ENCODE data around the gene SRBD1.

Gene SRBD1

GRCh38 chr2:45540942-45541341 is 70.1 kb downstream of the SRBD1 start:
- DNase-seq, result no peak

DNA sequence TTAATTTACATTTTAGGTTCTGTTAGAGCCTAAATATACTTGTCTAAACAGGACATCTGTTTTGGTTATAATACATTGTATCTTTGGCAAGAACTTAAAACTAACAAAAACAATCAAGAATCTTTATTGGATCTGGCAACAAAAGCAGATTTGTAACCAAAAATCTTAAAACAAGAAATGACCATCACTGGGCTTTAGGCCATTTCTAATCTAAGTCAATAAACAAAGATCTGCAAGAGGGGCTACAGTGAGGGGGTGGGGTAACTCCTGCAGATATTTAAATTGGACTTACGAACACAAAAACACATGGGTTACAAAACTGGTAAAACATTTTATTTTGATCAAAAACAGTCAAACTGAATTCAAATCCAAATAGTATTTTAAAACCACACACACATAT is 77.3 kb downstream of the SRBD1 start:
- no peak for DNase-seq

GRCh38 chr2:45532181-45532580 is 78.9 kb downstream of the SRBD1 start:
- no peak for DNase-seq

DNA sequence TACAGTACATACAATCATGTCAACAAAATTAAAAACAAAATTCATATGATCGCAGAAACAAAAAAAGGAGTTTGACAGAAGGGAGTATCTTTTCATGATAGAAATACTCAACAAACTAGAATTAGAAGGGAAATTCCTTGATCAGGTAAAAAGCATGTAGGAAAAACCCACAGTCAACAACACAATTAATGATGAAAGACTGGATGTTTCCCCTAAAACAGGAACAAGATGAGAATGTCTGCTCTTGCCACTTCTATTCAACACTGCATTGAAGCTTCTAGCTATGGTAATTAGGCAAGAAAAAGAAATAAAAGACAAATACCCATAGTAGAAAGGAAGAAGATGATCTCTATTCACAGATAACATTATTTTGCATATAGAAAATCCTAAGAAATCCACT is 87.1 kb downstream of the SRBD1 start:
- no peak for DNase-seq

- no peak for DNase-seq
These were observed 92.5 kb downstream of the SRBD1 start for GRCh38 chr2:45518546-45518945.

- no peak for DNase-seq
These were observed 100.2 kb downstream of the SRBD1 start for GRCh38 chr2:45510701-45511420.

DNA sequence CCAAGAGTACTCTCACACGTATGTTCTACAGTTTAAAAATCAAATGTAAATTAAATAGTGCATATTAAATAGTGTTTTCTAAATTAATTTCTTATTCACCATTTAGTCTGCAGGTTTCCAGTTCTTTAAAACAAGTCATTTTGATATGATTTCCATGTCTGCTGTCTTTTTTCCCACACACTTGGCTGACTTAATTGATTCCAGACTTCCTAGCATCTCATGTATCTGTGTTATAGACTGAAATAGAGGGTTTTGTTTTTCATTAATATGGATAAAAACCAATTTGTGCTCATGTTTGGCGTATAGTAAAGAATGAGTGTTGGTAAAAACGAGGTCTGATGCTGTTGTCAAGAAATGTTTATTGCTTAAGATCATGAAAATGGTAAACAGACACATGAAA is 104.3 kb downstream of the SRBD1 start:
- DNase-seq, result no peak

- no peak for DNase-seq
These were observed 105.9 kb downstream of the SRBD1 start for GRCh38 chr2:45505138-45505537.

DNA sequence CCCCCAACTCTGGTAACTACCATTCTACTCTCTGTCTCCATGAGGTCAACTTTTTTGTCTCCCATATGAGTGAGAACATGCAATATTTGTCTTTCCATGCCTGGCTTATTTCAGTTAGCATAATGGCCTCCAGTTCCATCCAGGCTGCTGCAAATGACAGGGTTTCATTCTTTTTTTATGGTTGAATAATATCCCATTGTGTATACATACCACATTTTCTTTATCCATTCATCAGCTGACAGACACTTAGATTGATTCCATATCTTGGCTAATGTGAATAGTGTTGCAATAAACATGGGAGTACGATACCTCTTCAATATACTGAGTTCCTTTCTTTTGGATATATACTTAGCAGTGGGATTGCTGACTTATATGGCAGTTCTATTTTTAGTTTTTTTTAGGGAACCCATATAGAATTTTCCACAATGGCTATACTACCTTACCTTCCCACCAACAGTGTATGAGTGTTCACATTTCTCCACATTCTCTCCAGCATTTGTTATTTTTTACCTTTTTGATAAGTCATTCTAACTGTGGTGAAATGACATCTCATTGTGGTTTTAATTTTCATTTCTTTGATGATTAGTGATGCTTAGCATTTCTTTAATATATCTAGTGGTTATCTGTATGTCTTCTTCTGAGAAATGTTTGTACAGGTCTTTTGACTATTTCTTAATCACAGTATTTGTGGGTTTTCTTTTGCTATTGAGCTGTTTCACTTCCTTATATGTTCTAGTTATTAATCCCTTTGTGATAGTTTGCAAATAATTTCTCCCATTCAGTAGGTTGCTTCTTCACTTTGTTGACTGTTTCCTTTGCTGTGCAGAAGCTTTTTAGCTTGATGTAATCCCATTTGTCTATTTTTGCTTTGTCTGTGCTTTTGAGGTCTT is 112.2 kb downstream of the SRBD1 start:
- DNase-seq, result no peak

- DNase-seq, result no peak
These were observed 113.7 kb downstream of the SRBD1 start for GRCh38 chr2:45497355-45497754.

DNA sequence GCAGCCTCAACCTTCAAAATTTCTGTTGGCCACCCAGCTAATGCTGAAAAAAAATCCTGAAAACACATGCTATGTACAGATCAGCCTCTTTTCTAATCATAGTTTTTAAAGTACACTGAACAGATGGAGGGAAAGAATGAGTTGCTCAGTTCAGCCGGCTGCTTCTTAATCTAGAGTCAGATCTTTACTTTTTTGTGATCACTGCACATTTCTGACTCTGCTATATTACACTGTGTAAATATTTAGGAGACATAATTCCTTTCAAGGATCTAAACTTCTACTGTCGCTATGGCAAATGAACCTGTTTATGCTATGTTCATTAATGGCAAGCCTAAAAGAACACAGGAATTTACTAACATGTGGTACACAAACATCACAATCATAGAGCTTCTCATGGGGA is 114.2 kb downstream of the SRBD1 start:
- no peak for DNase-seq

- no peak for DNase-seq
These were observed 116.1 kb downstream of the SRBD1 start for GRCh38 chr2:45494978-45495293.

- DNase-seq, result peak; percentile 70
These were observed 116.6 kb downstream of the SRBD1 start for GRCh38 chr2:45494275-45494977.

DNA sequence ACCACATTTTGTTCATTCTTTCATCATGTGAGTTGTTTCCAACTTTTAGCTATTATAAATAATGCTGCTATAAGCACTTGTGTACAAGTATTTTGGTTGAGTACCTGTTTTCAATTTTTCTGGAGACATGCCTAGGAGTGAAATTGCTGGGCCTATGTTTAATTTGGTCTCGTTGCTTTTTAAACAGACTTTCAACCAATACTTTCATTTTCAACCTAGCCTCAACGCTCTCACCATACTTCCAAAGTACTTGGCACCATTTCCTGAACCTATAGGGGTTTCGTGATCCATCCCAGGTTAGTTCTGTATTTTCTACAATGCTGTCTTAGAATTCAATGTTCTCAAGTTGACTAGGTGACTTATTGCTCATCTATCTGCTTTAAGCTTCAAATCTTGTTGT is 126.1 kb downstream of the SRBD1 start:
- DNase-seq, result no peak

- no peak for DNase-seq
These were observed 127.1 kb downstream of the SRBD1 start for GRCh38 chr2:45483997-45484396.

- no peak for DNase-seq
These were observed 133.5 kb downstream of the SRBD1 start for GRCh38 chr2:45477546-45477945.

GRCh38 chr2:45470531-45470930 is 140.5 kb downstream of the SRBD1 start:
- peak; percentile 8 for DNase-seq

- DNase-seq, result peak; percentile 84
These were observed 141.6 kb downstream of the SRBD1 start for GRCh38 chr2:45469314-45470099.

DNA sequence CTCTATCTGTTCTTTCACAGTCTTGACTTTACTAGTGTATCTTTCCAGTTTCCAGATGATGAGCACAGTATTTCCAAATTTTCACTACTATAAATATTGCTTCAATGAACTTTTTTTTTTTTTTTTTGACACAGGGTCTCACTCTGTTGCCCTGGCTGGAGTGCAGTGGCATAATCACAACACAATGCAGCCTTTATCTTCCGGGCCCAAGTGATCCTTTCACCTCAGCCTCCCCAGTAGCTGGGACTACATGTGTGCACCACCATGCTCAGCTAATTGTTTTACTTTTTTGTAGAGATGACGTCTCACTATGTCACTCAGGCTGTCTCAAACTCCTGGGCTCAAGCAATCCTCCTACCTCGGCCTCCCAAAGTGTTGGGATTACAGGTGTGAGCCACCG is 142.8 kb downstream of the SRBD1 start:
- DNase-seq, result no peak

- peak; percentile 33 for DNase-seq
These were observed 145.0 kb downstream of the SRBD1 start for GRCh38 chr2:45466053-45466452.

- DNase-seq, result no peak
These were observed 150.2 kb downstream of the SRBD1 start for GRCh38 chr2:45460825-45461224.

GRCh38 chr2:45459860-45460259 is 151.2 kb downstream of the SRBD1 start:
- no peak for DNase-seq
